PC-3 (cell line): ENCODE results near the gene GMPPB.

ENCODE experiments used
- EZH2 ChIP-seq: fragments of 300-600 bp; sonication (generic); IDR thresholded peaks from one replicate; pipeline ENCODE4 v1.6.1; 2017; ENCODE audit warnings: antibody characterized with exemption, mild to moderate bottlenecking, low read length; ENCODE audit not compliant: unreplicated experiment
- EZH2phosphoT487 ChIP-seq: fragments of 300-600 bp; sonication (generic); IDR thresholded peaks from 2 replicates; pipeline ENCODE4 v1.6.1; 2018; ENCODE audit warnings: mild to moderate bottlenecking, antibody characterized with exemption, low read length, borderline replicate concordance
- TF ChIP-seq, protein P1 (sequence below): fragments of 300-600 bp; sonication (generic); conservative IDR thresholded peaks from 2 replicates; pipeline ENCODE4 v1.5.1; 2017; ENCODE audit warnings: antibody characterized with exemption, low read depth, mild to moderate bottlenecking, low read length

DNA sequence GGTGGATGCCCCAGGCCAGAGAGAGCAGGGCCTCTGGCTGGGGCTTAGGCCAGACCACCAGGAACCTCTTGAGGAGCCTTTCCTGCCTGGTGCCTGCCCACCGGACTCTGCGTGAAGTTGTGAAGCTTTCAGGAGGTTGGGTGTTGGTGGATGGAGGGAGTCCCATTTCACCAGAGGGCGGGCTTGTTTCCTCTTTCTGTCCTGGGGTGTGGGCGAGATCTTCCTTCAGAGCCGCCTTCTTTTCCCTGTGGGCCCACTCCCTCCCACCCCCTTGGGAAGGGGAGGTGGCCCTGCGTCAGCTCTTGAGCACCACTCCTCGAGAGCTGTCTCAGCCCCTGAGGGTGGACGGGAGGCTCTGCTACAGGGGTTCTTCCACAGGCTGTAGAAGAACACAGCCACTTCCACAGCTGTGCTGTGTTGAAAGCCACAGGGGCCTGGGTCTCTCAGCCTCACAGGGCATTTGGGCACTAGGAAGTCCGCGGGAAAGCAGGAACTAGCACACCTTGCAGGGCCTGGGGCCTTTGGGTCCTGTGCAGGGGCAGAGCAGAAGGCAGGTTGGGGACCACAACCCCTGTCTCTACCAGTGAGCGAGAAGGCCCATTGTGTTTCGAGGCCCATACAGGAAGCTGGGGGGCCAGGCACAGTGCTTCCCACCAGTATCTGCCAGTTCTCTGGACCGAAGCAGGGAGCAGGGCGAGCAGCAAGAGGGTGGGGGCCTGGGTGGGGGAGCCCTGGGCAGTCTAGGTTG is 6.4 kb downstream of the GMPPB start:
- TF ChIP-seq, protein P1, sequence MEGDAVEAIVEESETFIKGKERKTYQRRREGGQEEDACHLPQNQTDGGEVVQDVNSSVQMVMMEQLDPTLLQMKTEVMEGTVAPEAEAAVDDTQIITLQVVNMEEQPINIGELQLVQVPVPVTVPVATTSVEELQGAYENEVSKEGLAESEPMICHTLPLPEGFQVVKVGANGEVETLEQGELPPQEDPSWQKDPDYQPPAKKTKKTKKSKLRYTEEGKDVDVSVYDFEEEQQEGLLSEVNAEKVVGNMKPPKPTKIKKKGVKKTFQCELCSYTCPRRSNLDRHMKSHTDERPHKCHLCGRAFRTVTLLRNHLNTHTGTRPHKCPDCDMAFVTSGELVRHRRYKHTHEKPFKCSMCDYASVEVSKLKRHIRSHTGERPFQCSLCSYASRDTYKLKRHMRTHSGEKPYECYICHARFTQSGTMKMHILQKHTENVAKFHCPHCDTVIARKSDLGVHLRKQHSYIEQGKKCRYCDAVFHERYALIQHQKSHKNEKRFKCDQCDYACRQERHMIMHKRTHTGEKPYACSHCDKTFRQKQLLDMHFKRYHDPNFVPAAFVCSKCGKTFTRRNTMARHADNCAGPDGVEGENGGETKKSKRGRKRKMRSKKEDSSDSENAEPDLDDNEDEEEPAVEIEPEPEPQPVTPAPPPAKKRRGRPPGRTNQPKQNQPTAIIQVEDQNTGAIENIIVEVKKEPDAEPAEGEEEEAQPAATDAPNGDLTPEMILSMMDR = no peak
- no peak for TF ChIP-seq EZH2
- no peak for TF ChIP-seq EZH2phosphoT487
